ENCODE data around the gene HMBS.

DNA sequence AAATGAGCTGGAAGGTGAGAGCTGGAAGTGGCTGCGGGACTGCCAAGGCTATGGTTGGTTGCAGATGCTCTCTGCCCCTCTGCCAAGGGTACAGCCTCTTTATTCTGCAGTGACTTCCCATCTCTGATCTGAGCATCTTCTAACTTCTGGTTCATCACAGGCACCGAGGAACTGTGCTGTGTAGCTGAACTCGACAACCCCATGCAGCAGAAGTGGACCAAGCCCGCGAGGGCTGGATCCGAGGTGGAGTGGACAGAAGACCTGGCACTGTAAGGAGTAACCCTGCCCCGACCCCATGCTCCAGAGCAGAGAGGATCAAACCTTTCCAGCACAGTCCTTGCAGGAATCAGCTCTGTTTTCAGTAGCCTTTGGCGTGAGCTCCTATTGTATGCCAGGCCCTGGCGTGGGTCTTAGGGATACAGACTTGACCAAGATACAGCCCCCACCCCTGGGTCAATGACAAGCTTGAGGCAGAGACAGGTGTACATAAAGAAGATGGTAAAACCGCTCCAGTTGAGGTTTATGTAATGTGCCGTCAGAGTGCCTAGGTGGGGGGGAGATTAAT, 26.8 kb downstream of the HMBS start:
- TF ChIP-seq, protein P1, sequence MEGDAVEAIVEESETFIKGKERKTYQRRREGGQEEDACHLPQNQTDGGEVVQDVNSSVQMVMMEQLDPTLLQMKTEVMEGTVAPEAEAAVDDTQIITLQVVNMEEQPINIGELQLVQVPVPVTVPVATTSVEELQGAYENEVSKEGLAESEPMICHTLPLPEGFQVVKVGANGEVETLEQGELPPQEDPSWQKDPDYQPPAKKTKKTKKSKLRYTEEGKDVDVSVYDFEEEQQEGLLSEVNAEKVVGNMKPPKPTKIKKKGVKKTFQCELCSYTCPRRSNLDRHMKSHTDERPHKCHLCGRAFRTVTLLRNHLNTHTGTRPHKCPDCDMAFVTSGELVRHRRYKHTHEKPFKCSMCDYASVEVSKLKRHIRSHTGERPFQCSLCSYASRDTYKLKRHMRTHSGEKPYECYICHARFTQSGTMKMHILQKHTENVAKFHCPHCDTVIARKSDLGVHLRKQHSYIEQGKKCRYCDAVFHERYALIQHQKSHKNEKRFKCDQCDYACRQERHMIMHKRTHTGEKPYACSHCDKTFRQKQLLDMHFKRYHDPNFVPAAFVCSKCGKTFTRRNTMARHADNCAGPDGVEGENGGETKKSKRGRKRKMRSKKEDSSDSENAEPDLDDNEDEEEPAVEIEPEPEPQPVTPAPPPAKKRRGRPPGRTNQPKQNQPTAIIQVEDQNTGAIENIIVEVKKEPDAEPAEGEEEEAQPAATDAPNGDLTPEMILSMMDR (conservative IDR thresholded peaks at IDR 0.05; ENCODE audit: low read length): no peak
- no peak for TF ChIP-seq EZH2phosphoT487 (IDR thresholded peaks at IDR 0.05; ENCODE audit: borderline replicate concordance)

Data from Loucy (cell line).